ENCODE results near the gene KCNF1.
A peak's percentile ranks its signal among the peaks of the same experiment; 100 is the strongest.

The KCNF1 gene

DNA sequence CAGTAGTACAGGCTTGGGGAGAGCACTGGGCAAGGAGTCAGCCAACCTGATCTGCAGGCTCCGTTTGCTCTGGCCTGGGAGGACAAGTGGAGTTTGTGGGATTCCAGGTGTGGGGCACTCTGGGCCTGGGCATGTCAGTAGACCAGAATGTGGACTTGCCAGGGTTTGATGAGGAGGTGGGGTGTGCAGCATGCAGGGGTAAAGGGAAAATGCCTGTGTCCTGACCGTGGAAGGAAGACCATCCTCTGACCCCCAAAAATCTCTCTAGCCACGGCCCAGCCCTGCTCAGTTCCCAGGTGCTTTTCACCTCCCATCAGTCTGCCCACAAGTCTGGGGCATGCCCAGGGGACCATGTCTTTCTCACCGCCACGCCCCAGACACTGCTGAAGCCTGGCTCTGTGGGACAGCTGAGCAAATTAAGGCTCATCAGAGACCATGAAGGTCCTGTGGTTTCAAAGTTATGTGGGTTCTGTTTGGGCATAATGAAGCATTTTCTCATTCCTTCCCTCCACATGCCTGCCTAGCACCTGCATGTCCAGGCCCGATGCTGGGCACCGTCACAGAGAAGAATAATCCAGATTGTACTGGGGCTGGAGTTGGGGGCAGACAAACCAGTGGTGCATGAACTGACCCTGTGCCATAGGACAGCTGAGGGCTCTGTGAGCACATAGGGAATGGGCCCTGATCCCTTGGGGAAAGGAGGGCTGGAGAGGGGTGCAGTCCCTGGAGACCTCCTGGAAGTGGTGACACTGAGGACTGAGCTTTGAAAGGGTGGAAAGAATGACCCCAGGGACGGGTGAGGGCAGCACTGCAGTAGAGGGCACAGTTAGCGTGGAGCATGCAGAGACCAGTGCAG is 6.5 kb upstream of the KCNF1 start:
- H3K4me1 ChIP-seq = no peaks in the 10 kb centered on the region
- H3K27me3 ChIP-seq = no peaks in the 10 kb centered on the region; the same call in 1 of the 2 replicates
- no peak for DNase-seq
- H3K9me3 ChIP-seq = no peaks in the 10 kb centered on the region
- TF ChIP-seq, protein P1, sequence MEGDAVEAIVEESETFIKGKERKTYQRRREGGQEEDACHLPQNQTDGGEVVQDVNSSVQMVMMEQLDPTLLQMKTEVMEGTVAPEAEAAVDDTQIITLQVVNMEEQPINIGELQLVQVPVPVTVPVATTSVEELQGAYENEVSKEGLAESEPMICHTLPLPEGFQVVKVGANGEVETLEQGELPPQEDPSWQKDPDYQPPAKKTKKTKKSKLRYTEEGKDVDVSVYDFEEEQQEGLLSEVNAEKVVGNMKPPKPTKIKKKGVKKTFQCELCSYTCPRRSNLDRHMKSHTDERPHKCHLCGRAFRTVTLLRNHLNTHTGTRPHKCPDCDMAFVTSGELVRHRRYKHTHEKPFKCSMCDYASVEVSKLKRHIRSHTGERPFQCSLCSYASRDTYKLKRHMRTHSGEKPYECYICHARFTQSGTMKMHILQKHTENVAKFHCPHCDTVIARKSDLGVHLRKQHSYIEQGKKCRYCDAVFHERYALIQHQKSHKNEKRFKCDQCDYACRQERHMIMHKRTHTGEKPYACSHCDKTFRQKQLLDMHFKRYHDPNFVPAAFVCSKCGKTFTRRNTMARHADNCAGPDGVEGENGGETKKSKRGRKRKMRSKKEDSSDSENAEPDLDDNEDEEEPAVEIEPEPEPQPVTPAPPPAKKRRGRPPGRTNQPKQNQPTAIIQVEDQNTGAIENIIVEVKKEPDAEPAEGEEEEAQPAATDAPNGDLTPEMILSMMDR (IDR thresholded peaks at IDR 0.05; ENCODE audit: low read depth, low read length) = no peak
- no peaks in the 10 kb centered on the region for H3K36me3 ChIP-seq
- H3K4me3 ChIP-seq (ENCODE audit: low read depth, low read length) = no peak overlapping the region

DNA sequence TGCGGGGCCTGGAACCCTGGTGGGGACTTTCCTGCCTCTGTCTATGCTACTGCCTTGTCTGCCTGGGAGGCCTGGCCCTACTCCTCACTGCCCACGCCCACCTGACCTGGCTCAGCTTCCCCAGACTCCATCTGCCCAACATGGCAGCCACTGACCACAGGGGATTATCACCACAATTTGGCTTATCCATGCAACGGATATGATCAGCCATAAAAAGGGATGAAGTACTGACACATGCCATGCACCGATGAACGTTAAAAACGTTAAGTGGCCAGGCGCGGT is 5.9 kb upstream of the KCNF1 start:
- Histone ChIP-seq H3K9me3 (no peaks in the 10 kb centered on the region), H3K27me3 (peaks cover 2% of the 10 kb centered on the region), H3K4me1 (no peaks in the 10 kb centered on the region), H3K36me3 (no peaks in the 10 kb centered on the region), H3K4me3 (ENCODE audit: low read depth, low read length) (no peak overlapping the region)
- TF ChIP-seq, protein P1 (IDR thresholded peaks at IDR 0.05; ENCODE audit: low read depth, low read length) = no peak
- DNase-seq = no peak

- H3K36me3 ChIP-seq = no peaks in the 10 kb centered on the region
- peaks cover 15% of the 10 kb centered on the region for H3K27me3 ChIP-seq
- H3K9me3 ChIP-seq = no peaks in the 10 kb centered on the region
- TF ChIP-seq, protein P1 (IDR thresholded peaks at IDR 0.05; ENCODE audit: low read depth, low read length) = no peak
- DNase-seq = no peak
- no peak overlapping the region for H3K4me3 ChIP-seq (ENCODE audit: low read depth, low read length)
- no peaks in the 10 kb centered on the region for H3K4me1 ChIP-seq
Measured at GRCh38 chr2:10906926-10907625, 4.7 kb upstream of the KCNF1 start.

GRCh38 chr2:10908195-10908594 is 3.5 kb upstream of the KCNF1 start:
- DNase-seq = no peak
- TF ChIP-seq, protein P1 (IDR thresholded peaks at IDR 0.05; ENCODE audit: low read depth, low read length) = no peak
- Histone ChIP-seq H3K9me3 (no peaks in the 10 kb centered on the region), H3K4me3 (ENCODE audit: low read depth, low read length) (no peak overlapping the region), H3K4me1 (no peaks in the 10 kb centered on the region), H3K27me3 (peaks cover 26% of the 10 kb centered on the region), H3K36me3 (no peaks in the 10 kb centered on the region)

DNA sequence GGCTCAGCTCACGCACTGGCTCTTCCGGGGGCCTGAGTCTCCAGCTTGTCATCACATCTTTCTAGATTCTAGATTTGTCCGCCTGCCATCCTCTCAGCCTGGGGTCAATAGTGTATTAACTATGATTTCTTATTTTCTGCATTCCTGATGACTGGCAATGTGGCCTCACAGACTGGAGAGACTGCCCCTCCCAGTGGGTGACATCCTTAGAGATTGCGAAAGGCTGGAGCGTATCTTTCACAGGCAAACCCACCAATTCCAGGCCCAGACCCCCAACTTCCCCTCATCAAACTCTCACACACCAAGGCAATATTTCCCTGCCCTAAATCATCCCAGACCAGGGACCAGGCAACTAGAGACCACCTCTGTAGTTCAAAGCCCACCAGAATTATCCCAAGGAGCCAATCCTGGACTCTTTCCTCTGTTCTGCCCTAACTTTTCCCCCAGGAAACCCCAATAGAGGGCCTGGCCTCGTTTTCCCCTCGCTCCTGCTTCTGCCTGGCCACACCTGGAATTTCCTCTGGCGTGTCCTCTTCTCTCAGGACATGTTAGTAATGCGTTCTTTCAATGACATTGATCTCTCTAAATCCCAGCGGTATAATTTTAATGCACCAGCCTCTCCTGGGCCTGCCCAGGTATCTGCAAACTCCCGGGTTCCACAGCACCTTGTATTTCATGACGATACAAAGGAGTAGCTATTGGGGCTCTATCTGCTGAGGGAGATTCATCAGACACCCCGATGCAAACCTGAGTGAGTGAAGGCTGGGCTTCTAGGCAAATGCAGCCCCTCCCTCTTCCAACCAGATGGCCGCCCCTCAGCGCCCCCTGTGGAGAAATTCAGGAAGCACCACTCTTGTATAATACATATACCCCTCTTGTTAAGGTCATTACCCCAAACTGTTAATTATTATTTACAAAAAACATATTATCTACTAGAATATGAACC is 2.4 kb upstream of the KCNF1 start:
- Histone ChIP-seq H3K27me3 (peaks cover 29% of the 10 kb centered on the region), H3K9me3 (no peaks in the 10 kb centered on the region), H3K4me1 (no peaks in the 10 kb centered on the region), H3K4me3 (ENCODE audit: low read depth, low read length) (no peak overlapping the region), H3K36me3 (no peaks in the 10 kb centered on the region)
- peak; percentile 66 for DNase-seq
- TF ChIP-seq, protein P1 (IDR thresholded peaks at IDR 0.05; ENCODE audit: low read depth, low read length) = peak; percentile 75
